ENCODE measurements around the gene SPTBN1. TPM values are rescaled to one million over a fixed set of nuclear protein-coding genes. Genes with fewer than 3 reads are reported as not detected.

Gene SPTBN1
- polyA plus RNA-seq, 4 donors, result 27.1 to 195 (median 51.1) TPM

Other genes with a start within 250 kb of the SPTBN1 start
- under 1 TPM in 1 of 4 donors, not detected in 3; 0.06 TPM for gene TSPYL6, start 200.1 kb upstream of the SPTBN1 start, polyA plus RNA-seq

Measured in small intestine (tissue), 4 donors.